Ovary (tissue), 3 donors: ENCODE data around the gene VAPB.

Experiments
- CTCF ChIP-seq, 3 donors: fragments of 450-650 bp in 2 of 3; fragments of 200-600 bp in 1 of 3; IDR thresholded peaks; one replicate each; pipeline versions ENCODE4 v1.5.1 to v1.8.0; 2016 to 2022; ENCODE audit warnings: antibody characterized with exemption in 3 of 3, mild to moderate bottlenecking in 1 of 3
- POLR2A ChIP-seq: fragments of 450-650 bp; IDR thresholded peaks from one replicate; pipeline ENCODE4 v1.6.1; 2017; ENCODE audit warnings: antibody characterized with exemption, mild to moderate bottlenecking, moderate library complexity
- donor health status: DM: no; HTN: no; CAD: no.

GRCh38 chr20:58398254-58398653 lies 9.2 kb downstream of the VAPB start:
- TF ChIP-seq CTCF (IDR thresholded peaks at IDR 0.05) (no peak), POLR2A (no peak)
